OCI-LY3 (cell line): Measurements from ENCODE around the gene TGFBR1.

Experiments
- EZH2phosphoT487 ChIP-seq: fragments of 200-600 bp; shearing (Covaris generic); IDR thresholded peaks from 2 replicates; pipeline ENCODE4 v1.6.1; 2018; ENCODE audit warnings: antibody characterized with exemption, mixed run types, low read depth
- TF ChIP-seq, protein P1 (sequence below): fragments of 200-600, 300-600 bp; sonication (generic); IDR thresholded peaks from 2 replicates; pipeline ENCODE4 v1.5.1; 2014; ENCODE audit warnings: antibody characterized with exemption, low read length, low read depth

GRCh38 chr9:99169086-99169485 is 64.2 kb downstream of the TGFBR1 start:
- TF ChIP-seq, protein P1, sequence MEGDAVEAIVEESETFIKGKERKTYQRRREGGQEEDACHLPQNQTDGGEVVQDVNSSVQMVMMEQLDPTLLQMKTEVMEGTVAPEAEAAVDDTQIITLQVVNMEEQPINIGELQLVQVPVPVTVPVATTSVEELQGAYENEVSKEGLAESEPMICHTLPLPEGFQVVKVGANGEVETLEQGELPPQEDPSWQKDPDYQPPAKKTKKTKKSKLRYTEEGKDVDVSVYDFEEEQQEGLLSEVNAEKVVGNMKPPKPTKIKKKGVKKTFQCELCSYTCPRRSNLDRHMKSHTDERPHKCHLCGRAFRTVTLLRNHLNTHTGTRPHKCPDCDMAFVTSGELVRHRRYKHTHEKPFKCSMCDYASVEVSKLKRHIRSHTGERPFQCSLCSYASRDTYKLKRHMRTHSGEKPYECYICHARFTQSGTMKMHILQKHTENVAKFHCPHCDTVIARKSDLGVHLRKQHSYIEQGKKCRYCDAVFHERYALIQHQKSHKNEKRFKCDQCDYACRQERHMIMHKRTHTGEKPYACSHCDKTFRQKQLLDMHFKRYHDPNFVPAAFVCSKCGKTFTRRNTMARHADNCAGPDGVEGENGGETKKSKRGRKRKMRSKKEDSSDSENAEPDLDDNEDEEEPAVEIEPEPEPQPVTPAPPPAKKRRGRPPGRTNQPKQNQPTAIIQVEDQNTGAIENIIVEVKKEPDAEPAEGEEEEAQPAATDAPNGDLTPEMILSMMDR: no peak
- TF ChIP-seq EZH2phosphoT487: no peak
